Adrenal gland (tissue), 5 donors: Measurements from ENCODE around the gene ZSCAN31.

Experiments
- CTCF ChIP-seq, 6 experiments: fragments of 450-650 bp in 4 of 6; fragments of 200-600 bp in 2 of 6; sonication (generic) in 1 of 6; IDR thresholded peaks; 1 replicate in 5 of 6; 2 replicates in 1 of 6; pipeline versions ENCODE4 v1.5.1 to v1.8.0; 2016 to 2021; ENCODE audit warnings: antibody characterized with exemption in 6 of 6, mild to moderate bottlenecking in 2 of 6, moderate library complexity in 1 of 6
- POLR2A ChIP-seq, 2 donors: fragments of 450-650 bp; IDR thresholded peaks; one replicate each; pipeline ENCODE4 v1.6.1; 2017; ENCODE audit warnings: antibody characterized with exemption in 2 of 2, mild to moderate bottlenecking in 2 of 2, moderate library complexity in 1 of 2
- donor health status: DM: no; HTN: no; CAD: no.

- TF ChIP-seq POLR2A (IDR thresholded peaks at IDR 0.05) (no peak), CTCF (IDR thresholded peaks at IDR 0.05) (no peak)
These were observed 554 bp upstream of the ZSCAN31 start for GRCh38 chr6:28336284-28337120.
